Neural progenitor cell (in vitro differentiated cells): ENCODE measurements around the gene SNRNP27. TPM values are rescaled to one million over a fixed set of nuclear protein-coding genes. Genes with fewer than 3 reads are reported as not detected.

ENCODE experiments used
- DNase-seq: peaks from one replicate; pipeline ENCODE4 v3.0.0-alpha.2; 2016; ENCODE audit warnings: low spot score
- H2AFZ ChIP-seq: fragments of 200-600 bp; sonication (generic); replicated peaks from 2 replicates; pipeline ENCODE4 v1.6.1; 2016; ENCODE audit warnings: antibody characterized with exemption
- H3F3A ChIP-seq: fragments of 200-600 bp; sonication (generic); 2 replicates; pipeline ENCODE4 v1.6.1; 2016; ENCODE audit warnings: antibody characterized with exemption, low read depth
- H3K27ac ChIP-seq: fragments of 200-600 bp; sonication (generic); 2 replicates; pipeline ENCODE4 v1.5.1; 2016; ENCODE audit warnings: mild to moderate bottlenecking
- H3K27me3 ChIP-seq: fragments of 200-600 bp; sonication (generic); 2 replicates; pipeline ENCODE4 v1.6.1; 2016; ENCODE audit warnings: mild to moderate bottlenecking, moderate library complexity
- H3K36me3 ChIP-seq: fragments of 200-600 bp; sonication (generic); 2 replicates; pipeline ENCODE4 v1.5.1; 2016
- H3K4me1 ChIP-seq: fragments of 200-600 bp; sonication (generic); 2 replicates; pipeline ENCODE4 v1.6.1; 2016; ENCODE audit warnings: mixed run types
- H3K4me2 ChIP-seq: fragments of 200-600 bp; sonication (generic); 2 replicates; pipeline ENCODE4 v1.6.1; 2016
- H3K4me3 ChIP-seq: fragments of 200-600 bp; sonication (generic); 2 replicates; pipeline ENCODE4 v1.5.1; 2016
- H3K79me2 ChIP-seq: fragments of 200-600 bp; sonication (generic); 2 replicates; pipeline ENCODE4 v1.6.1; 2016; ENCODE audit warnings: low read depth
- H3K9ac ChIP-seq: fragments of 200-600 bp; sonication (generic); 2 replicates; pipeline ENCODE4 v1.6.1; 2016
- H3K9me3 ChIP-seq: fragments of 200-600 bp; sonication (generic); 2 replicates; pipeline ENCODE4 v1.5.1; 2016; ENCODE audit warnings: low read depth
- H4K20me1 ChIP-seq: fragments of 200-600 bp; sonication (generic); 2 replicates; pipeline ENCODE4 v1.6.1; 2016; ENCODE audit warnings: low read depth
- H3K27ac Mint-ChIP-seq: 3 replicates; pipeline ENCODE4 v1.8.0; 2021; ENCODE audit warnings: mixed read lengths
- H3K27me3 Mint-ChIP-seq: 2 replicates; pipeline ENCODE4 v1.8.0; 2022; ENCODE audit warnings: low read depth, mild to moderate bottlenecking, inconsistent platforms, moderate library complexity, mixed read lengths; ENCODE audit not compliant: insufficient read depth
- H3K36me3 Mint-ChIP-seq: 3 replicates; pipeline ENCODE4 v1.8.0; 2021; ENCODE audit warnings: mixed read lengths
- H3K4me1 Mint-ChIP-seq: 3 replicates; pipeline ENCODE4 v1.8.0; 2021; ENCODE audit warnings: mixed read lengths
- H3K4me3 Mint-ChIP-seq: 3 replicates; pipeline ENCODE4 v1.8.0; 2021; ENCODE audit warnings: mild to moderate bottlenecking, moderate library complexity, mixed read lengths
- H3K9me3 Mint-ChIP-seq: 3 replicates; pipeline ENCODE4 v1.8.0; 2020; ENCODE audit warnings: mixed read lengths
- EZH2 ChIP-seq: fragments of 200-600 bp; sonication (generic); IDR thresholded peaks from 2 replicates; pipeline ENCODE4 v1.6.1; 2017; ENCODE audit warnings: antibody characterized with exemption, mild to moderate bottlenecking, moderate library complexity
- EZH2phosphoT487 ChIP-seq: fragments of 200-600 bp; sonication (generic); IDR thresholded peaks from 2 replicates; pipeline ENCODE4 v1.6.1; 2017; ENCODE audit warnings: antibody characterized with exemption
- total RNA-seq: library from RNA; depleted of rRNA; stranded (reverse); fragments of >200 nt; gene quantifications from 2 replicates; pipeline ENCODE4 v1.2.3, GENCODE V29; 2015; ENCODE audit warnings: low replicate concordance
- TF ChIP-seq, protein P1 (sequence below): fragments of 200-600 bp; sonication (generic); IDR thresholded peaks from 2 replicates; pipeline ENCODE4 v1.5.1; 2017; ENCODE audit warnings: antibody characterized with exemption, mild to moderate bottlenecking

SNRNP27 gene
- total RNA-seq, 1 donor from 2014 or later: 131 TPM

DNA sequence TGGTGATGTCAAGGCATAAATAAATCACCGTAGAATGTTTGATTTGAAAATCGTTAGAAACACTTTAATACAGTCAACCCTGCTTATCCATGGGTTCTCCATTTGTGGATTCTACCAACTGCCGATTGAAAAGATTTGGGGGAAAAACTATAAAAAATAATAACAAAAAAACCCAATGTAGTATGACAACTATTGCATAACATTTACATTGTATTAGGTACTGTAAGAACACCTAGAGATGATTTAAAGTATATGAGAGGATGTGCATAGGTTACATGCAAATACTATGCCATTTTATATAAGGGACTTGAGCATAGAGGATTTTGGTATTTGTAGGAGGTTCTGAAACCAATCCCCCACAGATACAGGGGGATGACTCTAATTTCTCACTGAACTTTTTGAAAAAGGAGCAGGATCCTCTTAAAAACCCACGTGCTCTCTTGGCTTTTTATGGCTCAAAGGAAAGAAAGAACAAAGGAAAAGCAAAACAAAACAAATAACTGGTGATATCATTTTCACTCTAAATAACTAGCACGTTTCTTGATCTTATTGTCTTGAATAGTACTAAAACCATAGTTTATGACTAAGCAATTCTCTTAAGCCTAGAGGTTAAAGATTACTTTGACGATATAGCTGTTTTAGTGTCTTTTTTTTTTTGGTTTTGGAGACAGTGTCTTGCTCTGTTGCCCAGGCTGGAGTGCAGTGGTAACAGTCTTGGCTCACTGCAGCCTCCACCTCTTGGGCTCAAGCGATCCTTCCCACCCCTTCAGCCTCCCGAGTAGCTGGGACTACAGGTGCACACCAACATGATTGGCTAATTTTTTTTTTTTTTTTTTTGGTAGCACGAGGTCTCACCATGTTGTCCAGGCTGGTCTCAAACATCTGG is 47.3 kb upstream of the SNRNP27 start:
- H3K4me2 ChIP-seq: no peak overlapping the region
- H3K9me3 ChIP-seq: no peaks in the 10 kb centered on the region
- no peak overlapping the region for H3K4me3 Mint-ChIP-seq
- H3K4me1 Mint-ChIP-seq: no peaks in the 10 kb centered on the region
- H3K27me3 Mint-ChIP-seq: peaks cover 3% of the 10 kb centered on the region
- DNase-seq: no peak
- no peaks in the 10 kb centered on the region for H3K79me2 ChIP-seq
- H3K36me3 Mint-ChIP-seq: peaks cover 7% of the 10 kb centered on the region
- H3K4me1 ChIP-seq: no peaks in the 10 kb centered on the region
- H2AFZ ChIP-seq: no peak overlapping the region
- no peak overlapping the region for H3K4me3 ChIP-seq
- H3K9me3 Mint-ChIP-seq: no peaks in the 10 kb centered on the region
- no peak overlapping the region for H3K27ac Mint-ChIP-seq
- no peaks in the 10 kb centered on the region for H4K20me1 ChIP-seq
- no peak overlapping the region for H3K9ac ChIP-seq
- H3K27ac ChIP-seq: no peak overlapping the region
- peaks cover 21% of the 10 kb centered on the region for H3K36me3 ChIP-seq
- TF ChIP-seq EZH2phosphoT487 (no peak), EZH2 (no peak)
- TF ChIP-seq, protein P1, sequence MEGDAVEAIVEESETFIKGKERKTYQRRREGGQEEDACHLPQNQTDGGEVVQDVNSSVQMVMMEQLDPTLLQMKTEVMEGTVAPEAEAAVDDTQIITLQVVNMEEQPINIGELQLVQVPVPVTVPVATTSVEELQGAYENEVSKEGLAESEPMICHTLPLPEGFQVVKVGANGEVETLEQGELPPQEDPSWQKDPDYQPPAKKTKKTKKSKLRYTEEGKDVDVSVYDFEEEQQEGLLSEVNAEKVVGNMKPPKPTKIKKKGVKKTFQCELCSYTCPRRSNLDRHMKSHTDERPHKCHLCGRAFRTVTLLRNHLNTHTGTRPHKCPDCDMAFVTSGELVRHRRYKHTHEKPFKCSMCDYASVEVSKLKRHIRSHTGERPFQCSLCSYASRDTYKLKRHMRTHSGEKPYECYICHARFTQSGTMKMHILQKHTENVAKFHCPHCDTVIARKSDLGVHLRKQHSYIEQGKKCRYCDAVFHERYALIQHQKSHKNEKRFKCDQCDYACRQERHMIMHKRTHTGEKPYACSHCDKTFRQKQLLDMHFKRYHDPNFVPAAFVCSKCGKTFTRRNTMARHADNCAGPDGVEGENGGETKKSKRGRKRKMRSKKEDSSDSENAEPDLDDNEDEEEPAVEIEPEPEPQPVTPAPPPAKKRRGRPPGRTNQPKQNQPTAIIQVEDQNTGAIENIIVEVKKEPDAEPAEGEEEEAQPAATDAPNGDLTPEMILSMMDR: no peak
- no peaks in the 10 kb centered on the region for H3F3A ChIP-seq
- H3K27me3 ChIP-seq: no peaks in the 10 kb centered on the region

DNA sequence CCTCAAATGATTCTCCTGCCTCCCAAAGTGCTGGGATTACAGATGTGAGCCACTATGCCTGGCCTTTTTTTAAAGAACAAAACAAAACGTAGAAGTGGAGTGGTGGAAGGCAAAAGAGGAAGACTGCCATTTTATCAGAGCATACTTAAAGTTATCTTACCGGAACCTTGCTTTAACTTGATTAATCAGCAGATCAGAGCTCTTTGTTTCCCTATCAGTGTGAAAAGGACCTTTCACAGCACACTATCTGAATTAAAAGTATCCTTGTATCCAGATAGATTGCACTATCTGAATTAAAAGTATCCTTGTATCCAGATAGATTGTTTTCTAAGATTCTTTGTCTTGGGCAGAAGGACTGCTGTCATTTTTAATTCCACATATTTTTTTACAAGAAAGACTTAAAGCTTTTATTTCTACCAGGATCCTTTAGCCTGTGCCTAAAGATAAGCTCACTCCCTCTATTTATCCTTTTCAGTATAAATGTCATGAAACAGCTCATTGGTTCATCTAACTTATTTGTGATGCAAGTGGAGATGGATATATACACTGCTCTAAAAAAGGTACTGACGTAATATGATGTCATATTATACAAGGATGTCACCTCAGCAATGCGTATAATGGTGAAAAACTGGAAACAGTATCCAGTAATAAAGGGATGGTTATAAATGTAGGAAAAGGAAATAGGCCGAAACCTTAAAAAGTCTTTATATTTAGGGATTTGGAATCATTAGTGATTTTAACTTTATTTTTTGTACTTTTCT is 46.5 kb upstream of the SNRNP27 start:
- H3K4me3 ChIP-seq: no peak overlapping the region
- H3K4me2 ChIP-seq: no peak overlapping the region
- Mint-ChIP-seq H3K9me3 (no peaks in the 10 kb centered on the region), H3K27ac (no peak overlapping the region), H3K4me3 (no peak overlapping the region), H3K36me3 (peaks cover 7% of the 10 kb centered on the region), H3K27me3 (peaks cover 3% of the 10 kb centered on the region), H3K4me1 (no peaks in the 10 kb centered on the region)
- H3K27ac ChIP-seq: no peak overlapping the region
- H3K79me2 ChIP-seq: no peaks in the 10 kb centered on the region
- H3K9ac ChIP-seq: no peak overlapping the region
- no peaks in the 10 kb centered on the region for H3K9me3 ChIP-seq
- no peaks in the 10 kb centered on the region for H4K20me1 ChIP-seq
- peaks cover 21% of the 10 kb centered on the region for H3K36me3 ChIP-seq
- DNase-seq: no peak
- H2AFZ ChIP-seq: no peak overlapping the region
- H3F3A ChIP-seq: no peaks in the 10 kb centered on the region
- H3K27me3 ChIP-seq: no peaks in the 10 kb centered on the region
- TF ChIP-seq EZH2phosphoT487 (no peak), EZH2 (no peak)
- TF ChIP-seq, protein P1: no peak
- no peaks in the 10 kb centered on the region for H3K4me1 ChIP-seq

DNA sequence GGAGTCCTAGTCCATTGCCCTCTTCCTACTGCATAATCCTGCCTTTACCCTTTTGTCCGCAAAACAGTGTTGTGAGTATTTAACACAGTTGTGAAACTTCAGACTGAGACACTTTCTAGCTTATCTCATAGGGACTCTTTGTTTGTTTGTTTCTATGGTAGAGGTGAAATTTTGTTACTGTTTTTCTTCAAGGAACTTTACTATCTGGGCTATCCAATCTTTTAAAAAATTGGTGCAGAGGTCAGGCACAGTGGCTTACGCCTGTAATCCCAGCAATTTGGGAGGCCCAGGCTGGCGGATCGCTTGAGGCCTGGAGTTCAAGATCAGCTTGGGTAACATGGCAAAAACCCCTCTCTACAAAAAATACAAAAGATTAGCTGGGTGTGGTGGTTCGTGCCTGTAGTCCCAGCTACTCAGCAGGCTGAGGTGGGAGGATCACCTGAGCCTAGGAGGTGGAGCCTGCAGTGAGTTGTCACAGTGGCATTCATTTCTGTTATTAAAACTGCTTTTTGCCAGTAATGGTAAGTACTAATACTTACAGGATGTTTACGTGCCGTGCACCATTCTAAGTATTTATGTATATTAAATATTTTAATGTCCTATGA is 45.5 kb upstream of the SNRNP27 start:
- no peak for TF ChIP-seq EZH2phosphoT487
- TF ChIP-seq, protein P1: no peak
- no peak for TF ChIP-seq EZH2
- Histone ChIP-seq H3K4me2 (no peak overlapping the region), H3K36me3 (peaks cover 21% of the 10 kb centered on the region), H3K27ac (no peak overlapping the region), H3K9me3 (no peaks in the 10 kb centered on the region), H3K79me2 (no peaks in the 10 kb centered on the region), H3K27me3 (no peaks in the 10 kb centered on the region), H3K4me3 (no peak overlapping the region), H2AFZ (no peak overlapping the region), H3K9ac (no peak overlapping the region), H3K4me1 (no peaks in the 10 kb centered on the region), H4K20me1 (no peaks in the 10 kb centered on the region), H3F3A (no peaks in the 10 kb centered on the region)
- DNase-seq: no peak
- Mint-ChIP-seq H3K27me3 (peaks cover 3% of the 10 kb centered on the region), H3K36me3 (peaks cover 7% of the 10 kb centered on the region), H3K4me3 (no peak overlapping the region), H3K4me1 (no peaks in the 10 kb centered on the region), H3K9me3 (no peaks in the 10 kb centered on the region), H3K27ac (no peak overlapping the region)
